H1 (cell line): Measurements from ENCODE around the gene GLYATL3.
A peak's percentile ranks its signal among the peaks of the same experiment; 100 is the strongest.

Experiments used
- CHD1 ChIP-seq: IDR thresholded peaks from 2 replicates; pipeline ENCODE4 v1.6.1; 2012; ENCODE audit warnings: low read depth, low read length, improper control_type of control experiment
- CTCF ChIP-seq, 3 experiments: IDR thresholded peaks; 1 replicate in 2 of 3; 2 replicates in 1 of 3; pipeline versions ENCODE4 v1.5.1 to v1.6.1; 2011; ENCODE audit warnings: low read length in 3 of 3, mild to moderate bottlenecking in 3 of 3, inconsistent platforms in 2 of 3, low read depth in 1 of 3, moderate library complexity in 1 of 3; ENCODE audit not compliant: insufficient read depth in 1 of 3; ENCODE audit errors: control extremely low read depth in 1 of 3
- EP300 ChIP-seq, 2 experiments: IDR thresholded peaks; 1 replicate in 1 of 2; 2 replicates in 1 of 2; pipeline ENCODE4 v1.6.1; 2011 to 2012; ENCODE audit warnings: low read depth in 2 of 2, low read length in 2 of 2, mild to moderate bottlenecking in 2 of 2, borderline replicate concordance in 1 of 2, inconsistent platforms in 1 of 2, moderate library complexity in 1 of 2
- GTF2F1 ChIP-seq: IDR thresholded peaks from 2 replicates; pipeline ENCODE4 v1.6.1; 2012; ENCODE audit warnings: low read depth, low read length, improper control_type of control experiment, borderline replicate concordance
- JUND ChIP-seq: IDR thresholded peaks from 2 replicates; pipeline ENCODE4 v1.6.1; 2011; ENCODE audit warnings: mild to moderate bottlenecking, improper control_type of control experiment, low read length
- MAX ChIP-seq: IDR thresholded peaks from 2 replicates; pipeline ENCODE4 v1.6.1; 2012; ENCODE audit warnings: inconsistent platforms
- POLR2AphosphoS5 ChIP-seq: IDR thresholded peaks from 2 replicates; pipeline ENCODE4 v1.6.1; 2011; ENCODE audit warnings: low read depth, low read length
- SRF ChIP-seq: IDR thresholded peaks from 2 replicates; pipeline ENCODE4 v1.6.1; 2011; ENCODE audit warnings: mild to moderate bottlenecking, low read depth, low read length, moderate library complexity
- TAF1 ChIP-seq: IDR thresholded peaks from 2 replicates; pipeline ENCODE4 v1.6.1; 2011; ENCODE audit warnings: mild to moderate bottlenecking, low read depth, low read length
- ZNF274 ChIP-seq: IDR thresholded peaks from 2 replicates; pipeline ENCODE4 v1.7.0; 2012; ENCODE audit warnings: low read length, borderline replicate concordance; ENCODE audit errors: extremely low read depth

- TF ChIP-seq ZNF274 (no peak), CTCF (IDR thresholded peaks at IDR 0.05; ENCODE audit: control extremely low read depth in 1 of 3, insufficient read depth in 1 of 3, low read depth in 1 of 3, low read length in 3 of 3) (peak in 2 of 3 experiments; percentile 65 to 94; a peak in 2 of 4 replicates), MAX (no peak), TAF1 (no peak), GTF2F1 (no peak), EP300 (IDR thresholded peaks at IDR 0.05; ENCODE audit: borderline replicate concordance in 1 of 2, low read depth in 2 of 2, low read length in 2 of 2) (no peak), POLR2AphosphoS5 (no peak), SRF (no peak), CHD1 (no peak), JUND (no peak)
These were observed 32.2 kb downstream of the GLYATL3 start for GRCh38 chr6:49531774-49532569.
